GM04504 (cell line): Measurements from ENCODE around the gene SLC24A3.
"Not testable (repeated sequence)": the region's sequence is repeated elsewhere in the genome, so short reads cannot be mapped to it uniquely, and the experiment has no call there.

Experiments used
- DNase-seq: peaks from one replicate; pipeline ENCODE4 v3.0.0-alpha.2; 2012; ENCODE audit warnings: low read depth

Gene SLC24A3

GRCh38 chr20:19633985-19634384 is 421.5 kb downstream of the SLC24A3 start:
- DNase-seq, result no peak

- not testable (repeated sequence) for DNase-seq
These were observed 427.1 kb downstream of the SLC24A3 start for GRCh38 chr20:19639471-19640045.

- no peak for DNase-seq
These were observed 430.4 kb downstream of the SLC24A3 start for GRCh38 chr20:19642860-19643259.

DNA sequence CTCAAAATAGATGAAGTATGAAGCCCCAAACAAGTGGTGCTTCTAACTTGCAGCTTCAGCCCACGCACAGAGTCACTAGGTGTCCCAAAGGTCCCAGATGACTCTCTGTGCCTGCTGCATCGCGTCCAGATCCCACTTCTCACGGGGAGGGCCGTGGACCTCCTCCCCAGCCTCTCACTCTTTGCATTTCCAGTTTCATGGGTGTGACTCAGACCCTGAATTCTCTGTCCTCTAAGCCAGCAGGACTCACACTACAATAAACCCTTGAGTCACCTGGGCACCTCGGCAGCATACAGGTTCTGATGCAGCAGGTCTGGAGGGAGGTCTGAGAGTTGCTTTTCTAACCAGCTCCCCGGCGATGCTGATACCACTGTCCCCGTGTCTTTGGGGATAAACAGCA is 431.6 kb downstream of the SLC24A3 start:
- no peak for DNase-seq

- no peak for DNase-seq
These were observed 434.5 kb downstream of the SLC24A3 start for GRCh38 chr20:19646963-19647362.

DNA sequence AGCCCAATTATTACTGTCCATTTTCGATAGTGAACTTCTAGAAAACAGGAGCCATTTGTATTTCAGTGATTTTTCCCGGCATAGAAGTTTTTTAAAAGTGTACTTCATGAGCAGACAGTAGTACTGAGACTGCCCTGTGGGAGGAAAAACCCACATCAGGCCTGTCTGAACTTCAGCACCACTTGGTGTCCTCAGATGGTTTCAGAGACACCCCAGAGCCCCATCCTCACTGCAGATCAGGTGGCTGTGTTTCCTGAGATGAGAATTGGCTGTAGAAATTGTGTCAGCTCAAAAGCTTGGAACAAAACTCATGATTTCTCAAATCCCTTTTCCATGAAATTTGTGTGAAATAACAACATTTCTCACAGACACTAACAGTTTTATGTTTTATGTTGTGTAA is 435.6 kb downstream of the SLC24A3 start:
- no peak for DNase-seq

DNA sequence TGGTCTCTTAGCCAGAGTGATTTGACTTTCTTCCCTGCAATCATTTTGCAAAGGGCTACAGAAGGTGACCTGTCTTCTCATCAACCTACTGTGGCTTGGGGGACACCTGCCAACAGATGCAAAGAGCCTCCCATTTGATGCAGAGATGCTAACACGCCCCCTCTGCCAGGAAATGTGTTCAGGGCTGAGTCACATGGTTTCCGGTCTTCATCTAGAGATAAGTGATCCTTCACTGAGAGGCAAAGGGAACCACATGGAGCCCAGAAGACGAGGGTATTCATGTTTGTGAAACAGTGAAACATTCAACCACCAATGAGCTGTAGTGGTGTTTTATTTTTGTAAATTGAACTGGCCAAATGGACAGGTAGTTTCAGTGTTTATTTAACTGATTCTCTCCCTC is 436.6 kb downstream of the SLC24A3 start:
- no peak for DNase-seq

- no peak for DNase-seq
These were observed 440.2 kb downstream of the SLC24A3 start for GRCh38 chr20:19652591-19653026.

GRCh38 chr20:19653327-19653726 is 440.9 kb downstream of the SLC24A3 start:
- DNase-seq, result no peak

DNA sequence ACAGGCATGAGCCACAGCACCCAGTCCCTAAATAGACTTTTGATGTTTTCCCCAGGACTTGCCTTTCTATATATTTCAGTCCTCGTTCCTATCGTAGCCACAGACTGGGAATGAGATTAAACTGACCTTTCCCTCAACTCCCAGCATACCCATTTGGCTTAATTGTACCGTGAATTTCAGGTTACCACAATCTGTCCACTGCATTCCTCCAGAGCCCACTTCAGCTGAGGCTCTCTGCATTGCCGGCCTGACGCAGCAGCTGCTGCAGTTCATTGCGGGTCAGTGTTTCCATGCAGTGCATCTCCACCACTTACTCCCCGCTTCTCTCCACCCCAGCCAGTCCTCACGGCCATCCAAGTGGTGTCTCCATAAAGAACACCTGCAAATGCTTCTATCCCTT is 442.5 kb downstream of the SLC24A3 start:
- DNase-seq, result no peak

DNA sequence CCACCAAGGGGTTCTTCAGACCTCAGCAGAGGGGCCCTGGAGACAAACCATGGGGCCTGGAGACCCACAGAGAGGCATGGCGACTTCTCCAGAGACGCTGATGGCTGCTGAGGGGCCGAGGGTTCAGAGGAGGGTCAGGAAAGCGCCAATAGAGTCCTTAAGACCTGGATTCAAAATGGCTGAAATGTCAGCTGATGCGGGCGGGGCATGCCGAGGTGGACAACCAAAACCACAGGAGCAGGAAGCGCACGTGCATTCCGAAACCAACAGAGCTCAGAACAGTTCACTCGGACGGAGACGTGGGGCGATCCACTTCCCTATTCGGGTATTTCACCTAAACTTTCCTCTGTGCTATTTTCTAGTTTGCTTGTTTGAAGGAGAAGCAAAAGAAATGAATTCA is 445.7 kb downstream of the SLC24A3 start:
- no peak for DNase-seq

DNA sequence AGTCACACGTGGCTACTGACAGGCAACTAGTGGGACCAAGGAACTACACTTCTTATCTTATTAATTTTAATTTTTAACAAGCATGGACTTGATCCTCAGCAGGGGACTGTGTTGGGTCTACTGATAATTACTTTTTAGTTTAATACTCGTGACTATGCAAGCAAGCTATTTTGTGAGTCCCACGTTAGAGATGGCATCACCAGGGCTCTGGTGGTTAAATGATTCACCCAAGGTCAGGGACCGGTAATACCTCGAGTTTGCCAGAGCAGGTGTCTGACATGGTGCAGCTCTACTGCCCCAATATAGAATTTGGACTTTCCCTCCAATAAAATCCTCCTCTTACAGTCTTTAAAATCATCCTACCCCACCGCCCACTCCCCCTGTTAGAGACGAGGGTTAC is 447.0 kb downstream of the SLC24A3 start:
- DNase-seq, result no peak

- no peak for DNase-seq
These were observed 448.5 kb downstream of the SLC24A3 start for GRCh38 chr20:19660808-19661378.

- peak; percentile 28 for DNase-seq
These were observed 449.5 kb downstream of the SLC24A3 start for GRCh38 chr20:19661717-19662636.

- DNase-seq, result no peak
These were observed 450.2 kb downstream of the SLC24A3 start for GRCh38 chr20:19662637-19662995.

GRCh38 chr20:19668418-19668817 is 456.0 kb downstream of the SLC24A3 start:
- DNase-seq, result no peak

- DNase-seq, result no peak
These were observed 458.4 kb downstream of the SLC24A3 start for GRCh38 chr20:19670829-19671228.

GRCh38 chr20:19671374-19671773 is 458.9 kb downstream of the SLC24A3 start:
- DNase-seq, result no peak

- no peak for DNase-seq
These were observed 460.1 kb downstream of the SLC24A3 start for GRCh38 chr20:19672498-19672897.

DNA sequence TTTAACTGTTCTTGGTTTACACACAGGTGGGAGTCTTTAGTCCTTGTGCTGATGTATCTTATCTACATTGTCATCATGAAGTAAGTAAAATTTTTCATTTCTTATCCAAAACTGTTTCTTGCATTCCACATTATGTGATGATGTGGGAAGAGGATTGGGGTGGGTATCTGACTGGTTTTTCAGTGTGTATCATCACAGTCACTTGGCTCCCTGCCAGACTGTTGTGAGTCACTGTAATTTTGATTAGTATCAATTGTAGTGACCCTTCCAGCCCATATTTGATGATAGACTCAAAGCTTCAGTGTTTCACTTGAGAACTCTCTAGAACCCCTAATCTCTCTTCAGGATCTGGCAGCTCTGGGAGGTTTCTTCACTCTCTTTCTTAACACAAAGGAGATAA is 461.1 kb downstream of the SLC24A3 start:
- DNase-seq, result no peak

GRCh38 chr20:19676202-19676601 is 463.8 kb downstream of the SLC24A3 start:
- DNase-seq, result no peak

GRCh38 chr20:19677336-19677735 is 464.9 kb downstream of the SLC24A3 start:
- DNase-seq, result no peak

DNA sequence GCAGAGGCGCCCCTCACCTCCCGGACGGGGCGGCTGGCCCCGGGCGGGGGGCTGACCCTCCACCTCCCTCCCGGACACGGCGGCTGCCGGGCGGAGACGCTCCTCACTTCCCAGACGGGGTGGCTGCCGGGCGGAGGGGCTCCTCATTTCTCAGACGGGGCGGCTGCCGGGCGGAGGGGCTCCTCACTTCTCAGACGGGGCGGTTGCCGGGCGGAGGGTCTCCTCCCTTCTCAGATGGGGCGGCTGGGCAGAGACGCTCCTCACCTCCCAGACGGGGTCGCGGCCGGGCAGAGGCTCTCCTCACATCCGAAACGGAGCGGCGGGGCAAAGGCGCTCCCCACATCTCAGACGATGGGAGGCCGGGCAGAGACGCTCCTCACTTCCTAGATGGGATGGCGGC is 466.1 kb downstream of the SLC24A3 start:
- DNase-seq, result not testable (repeated sequence)
